CD4-positive, alpha-beta T cell (primary cell): ENCODE data around the gene RYR3. TPM values are rescaled to one million over a fixed set of nuclear protein-coding genes. Genes with fewer than 3 reads are reported as not detected.

Experiments
- ATAC-seq: fragments of 200-7000 bp; cut with Tn5 transposase; one replicate; pipeline ENCODE4 v1.10.0; 2022; ENCODE audit warnings: mild to moderate bottlenecking; ENCODE audit not compliant: poor library complexity
- CTCF ChIA-PET: fragments of 350-600 bp; sonication (Branson Sonifier 250); formaldehyde crosslinking; loops from one replicate; lab custom pipeline; 2021; ENCODE audit warnings: antibody characterized with exemption, inconsistent platforms; lab: Charles Lee
- POLR2A ChIA-PET: fragments of 350-600 bp; sonication (Branson Sonifier 250); formaldehyde crosslinking; loops from one replicate; lab custom pipeline; 2021; ENCODE audit warnings: antibody characterized with exemption, inconsistent platforms; lab: Charles Lee
- DNase-seq, 14 experiments: peaks; one replicate each; pipeline ENCODE4 v3.0.0-alpha.2; 2013 to 2020; ENCODE audit warnings: mixed read lengths in 2 of 14
- H3K27ac ChIP-seq, 2 donors: one replicate each; pipeline versions ENCODE4 v1.5.1 to v1.7.0; 2013; ENCODE audit warnings: low read length in 2 of 2, low read depth in 1 of 2, mild to moderate bottlenecking in 1 of 2
- H3K27me3 ChIP-seq, 2 experiments: 1 replicate in 1 of 2; 2 replicates in 1 of 2; pipeline versions ENCODE4 v1.6.1 to v1.7.0; 2013; ENCODE audit warnings: low read length in 2 of 2, control low read depth in 1 of 2, mild to moderate bottlenecking in 1 of 2, moderate library complexity in 1 of 2; ENCODE audit not compliant: insufficient read depth in 2 of 2, control insufficient read depth in 1 of 2
- H3K36me3 ChIP-seq: one replicate; pipeline ENCODE4 v1.6.1; 2013; ENCODE audit warnings: low read length, control low read depth; ENCODE audit not compliant: insufficient read depth
- H3K4me1 ChIP-seq: one replicate; pipeline ENCODE4 v1.6.1; 2013; ENCODE audit warnings: low read length, control low read depth; ENCODE audit not compliant: insufficient read depth
- H3K4me3 ChIP-seq: one replicate; pipeline ENCODE4 v1.5.1; 2013; ENCODE audit warnings: mild to moderate bottlenecking, low read length, moderate library complexity
- H3K9me3 ChIP-seq, 2 experiments: 1 replicate in 1 of 2; 2 replicates in 1 of 2; pipeline versions ENCODE4 v1.6.1 to v1.7.0; 2013; ENCODE audit warnings: low read length in 2 of 2, mild to moderate bottlenecking in 2 of 2, control low read depth in 1 of 2, moderate library complexity in 1 of 2; ENCODE audit not compliant: control insufficient read depth in 1 of 2, insufficient read depth in 1 of 2
- H3K27ac Mint-ChIP-seq: one replicate; pipeline ENCODE4 v1.8.0; 2020; ENCODE audit warnings: mixed read lengths
- H3K27me3 Mint-ChIP-seq: one replicate; pipeline ENCODE4 v1.8.0; 2021; ENCODE audit warnings: mixed read lengths
- H3K36me3 Mint-ChIP-seq: one replicate; pipeline ENCODE4 v1.8.0; 2021; ENCODE audit warnings: low read depth, mixed read lengths
- H3K4me1 Mint-ChIP-seq: one replicate; pipeline ENCODE4 v1.8.0; 2021; ENCODE audit warnings: low read depth, mixed read lengths
- H3K4me3 Mint-ChIP-seq: one replicate; pipeline ENCODE4 v1.8.0; 2020; ENCODE audit warnings: mild to moderate bottlenecking, mixed read lengths
- H3K9me3 Mint-ChIP-seq: one replicate; pipeline ENCODE4 v1.8.0; 2020; ENCODE audit warnings: mixed read lengths
- CTCF ChIP-seq: fragments of 200-600 bp; IDR thresholded peaks from one replicate; pipeline ENCODE4 v1.8.0; 2022; ENCODE audit warnings: antibody characterized with exemption, mild to moderate bottlenecking
- intact Hi-C, 2 experiments: fragments of 100-400 bp; cut with DNase I in 1 of 2; cut with micrococcal nuclease in 1 of 2; formaldehyde crosslinking; loops; one replicate each; pipeline versions ENCODE4 v1.15.1 to v1.9.0; 2023 to 2025; cut with DNase I, micrococcal nuclease
- total RNA-seq, 174 experiments: library from RNA in 2 of 174; stranded (reverse) in 2 of 174; gene quantifications; one replicate each; pipeline ENCODE4 v1.2.3 and lab custom pipeline; 2021 to 2026

The RYR3 gene
- total RNA-seq, 2 experiments from 2014 or later: not detected

DNA sequence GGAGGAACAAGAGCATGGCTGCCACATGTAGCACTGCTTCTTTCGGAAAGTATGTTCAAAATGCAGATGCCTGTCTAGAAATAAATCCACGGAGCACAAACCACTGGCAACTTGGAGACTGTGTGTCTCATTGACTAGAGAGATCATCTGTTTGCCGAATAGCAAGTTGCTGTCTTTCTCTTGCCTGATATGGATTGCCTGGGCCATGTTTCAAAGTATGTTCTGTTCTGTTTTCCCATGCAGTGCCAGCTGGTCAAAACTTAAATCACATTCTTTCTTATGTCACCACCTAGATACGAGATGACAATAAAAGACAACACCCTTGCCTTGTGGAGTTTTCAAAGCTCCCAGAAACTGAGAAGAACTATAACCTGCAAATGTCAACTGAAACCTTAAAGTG lies 318.9 kb downstream of the RYR3 start:
- intact Hi-C loops: no loop called here
- no peak overlapping the region for H3K4me3 Mint-ChIP-seq
- no peaks in the 10 kb centered on the region for H3K36me3 Mint-ChIP-seq

DNA sequence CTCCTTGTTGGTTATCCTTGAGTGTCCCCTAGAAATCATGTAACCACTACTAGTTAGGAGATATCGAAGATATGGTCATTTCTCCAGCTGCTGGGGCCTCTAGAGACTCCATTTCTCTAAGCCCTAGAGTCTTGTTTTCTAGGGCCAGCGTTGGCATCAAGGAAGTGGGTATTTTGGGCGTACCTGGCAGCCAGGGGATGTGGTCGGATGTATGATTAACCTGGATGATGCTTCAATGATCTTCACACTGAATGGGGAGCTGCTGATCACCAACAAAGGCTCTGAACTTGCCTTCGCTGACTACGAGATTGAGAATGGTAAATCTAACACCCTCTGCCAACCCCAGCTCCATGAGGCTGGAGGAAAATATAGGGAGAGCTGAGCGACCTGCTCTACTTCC lies 325.5 kb downstream of the RYR3 start:
- H3K36me3 Mint-ChIP-seq: no peaks in the 10 kb centered on the region
- POLR2A ChIA-PET: no interaction called here
- ATAC-seq (no peak), DNase-seq (no peak)
- no peak overlapping the region for H3K4me3 ChIP-seq
- peaks cover 26% of the 10 kb centered on the region for H3K27me3 Mint-ChIP-seq
- H3K9me3 Mint-ChIP-seq: no peaks in the 10 kb centered on the region
- no peak overlapping the region for H3K27ac Mint-ChIP-seq
- no peak for TF ChIP-seq CTCF
- intact Hi-C loops: no loop called here
- H3K4me3 Mint-ChIP-seq: no peak overlapping the region
- no peaks in the 10 kb centered on the region for H3K9me3 ChIP-seq
- H3K27ac ChIP-seq: no peak overlapping the region
- CTCF ChIA-PET: no interaction called here
- no peaks in the 10 kb centered on the region for H3K4me1 Mint-ChIP-seq
- no peaks in the 10 kb centered on the region for H3K4me1 ChIP-seq
- H3K36me3 ChIP-seq: no peaks in the 10 kb centered on the region
- H3K27me3 ChIP-seq: peaks cover 0 to 6% of the 10 kb centered on the region in 2 experiments

More for the DNA sequence above, 318.9 kb downstream of the RYR3 start:
- DNase-seq (no peak), ATAC-seq (no peak)
- Mint-ChIP-seq H3K27ac (no peak overlapping the region), H3K27me3 (peaks cover 39% of the 10 kb centered on the region), H3K9me3 (no peaks in the 10 kb centered on the region), H3K4me1 (no peaks in the 10 kb centered on the region)
- CTCF ChIA-PET: no interaction called here
- Histone ChIP-seq H3K4me3 (no peak overlapping the region), H3K27ac (no peak overlapping the region), H3K27me3 (peaks cover 0 to 2% of the 10 kb centered on the region in 2 experiments), H3K4me1 (no peaks in the 10 kb centered on the region), H3K36me3 (no peaks in the 10 kb centered on the region), H3K9me3 (no peaks in the 10 kb centered on the region)
- POLR2A ChIA-PET: no interaction called here
- TF ChIP-seq CTCF: no peak

DNA sequence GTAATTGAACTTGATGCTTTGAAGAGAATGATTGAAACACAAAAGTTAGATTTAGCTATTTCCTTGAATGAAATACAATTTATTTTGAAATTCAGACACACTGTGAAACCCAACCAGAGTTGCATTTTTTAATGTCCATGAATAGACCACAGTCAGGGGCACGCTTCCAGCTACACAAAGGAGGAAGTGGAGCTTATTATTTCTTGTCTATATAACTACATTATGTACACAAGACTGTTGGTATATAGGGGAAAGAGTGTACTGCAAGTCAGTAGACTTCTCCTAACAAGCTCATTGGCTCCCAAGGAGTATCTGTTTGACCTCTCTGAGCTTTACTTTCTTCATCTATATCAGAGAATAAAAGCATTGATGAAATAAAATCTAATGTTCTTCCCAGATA lies 326.2 kb downstream of the RYR3 start:
- POLR2A ChIA-PET: no interaction called here
- Histone ChIP-seq H3K9me3 (no peaks in the 10 kb centered on the region), H3K36me3 (no peaks in the 10 kb centered on the region), H3K27ac (no peak overlapping the region), H3K27me3 (peaks cover 3 to 10% of the 10 kb centered on the region in 2 experiments), H3K4me1 (no peaks in the 10 kb centered on the region), H3K4me3 (no peak overlapping the region)
- Mint-ChIP-seq H3K36me3 (no peaks in the 10 kb centered on the region), H3K27me3 (peaks cover 25% of the 10 kb centered on the region), H3K9me3 (no peaks in the 10 kb centered on the region), H3K4me1 (no peaks in the 10 kb centered on the region), H3K27ac (no peak overlapping the region), H3K4me3 (no peak overlapping the region)
- no peak for ATAC-seq
- intact Hi-C loops: no loop called here
- no peak for DNase-seq
- no peak for TF ChIP-seq CTCF
- CTCF ChIA-PET: no interaction called here
